H9 (cell line): ENCODE data around the gene STH. TPM values are rescaled to one million over a fixed set of nuclear protein-coding genes. Genes with fewer than 3 reads are reported as not detected.

ENCODE experiments used
- DNase-seq: peaks from one replicate; pipeline ENCODE4 v3.0.0-alpha.2; 2017
- H2AFZ ChIP-seq: one replicate; pipeline ENCODE4 v1.6.1; 2013; ENCODE audit warnings: mild to moderate bottlenecking, low read length, control low read depth, moderate library complexity
- H2AK5ac ChIP-seq: 2 replicates; pipeline ENCODE4 v1.6.1; 2013; ENCODE audit warnings: low read length, control low read depth, mixed read lengths; ENCODE audit not compliant: insufficient read length
- H2BK120ac ChIP-seq: one replicate; pipeline ENCODE4 v1.6.1; 2013; ENCODE audit warnings: low read depth, mild to moderate bottlenecking, low read length, control low read depth, inconsistent platforms; ENCODE audit not compliant: poor library complexity, severe bottlenecking
- H2BK12ac ChIP-seq: 2 replicates; pipeline ENCODE4 v1.6.1; 2013; ENCODE audit warnings: low read length, control low read depth, mixed read lengths, low read depth; ENCODE audit not compliant: insufficient read length
- H2BK15ac ChIP-seq: 2 replicates; pipeline ENCODE4 v1.6.1; 2013; ENCODE audit warnings: low read depth, low read length, control low read depth
- H2BK20ac ChIP-seq: one replicate; pipeline ENCODE4 v1.6.1; 2013; ENCODE audit warnings: low read depth, mild to moderate bottlenecking, low read length, control low read depth, inconsistent platforms; ENCODE audit not compliant: poor library complexity, severe bottlenecking
- H2BK5ac ChIP-seq: 2 replicates; pipeline ENCODE4 v1.6.1; 2013; ENCODE audit warnings: low read length, control low read depth, mixed read lengths; ENCODE audit not compliant: insufficient read length
- H3K14ac ChIP-seq: 2 replicates; pipeline ENCODE4 v1.6.1; 2013; ENCODE audit warnings: low read length, control low read depth; ENCODE audit not compliant: insufficient read depth
- H3K18ac ChIP-seq: 2 replicates; pipeline ENCODE4 v1.6.1; 2013; ENCODE audit warnings: low read depth, mild to moderate bottlenecking, mixed read lengths, low read length, control low read depth; ENCODE audit not compliant: insufficient read length
- H3K23ac ChIP-seq: 2 replicates; pipeline ENCODE4 v1.6.1; 2013; ENCODE audit warnings: low read length, control low read depth, mixed read lengths, low read depth; ENCODE audit not compliant: insufficient read length
- H3K23me2 ChIP-seq: 2 replicates; pipeline ENCODE4 v1.6.1; 2013; ENCODE audit warnings: low read depth, mild to moderate bottlenecking, mixed read lengths, low read length, control low read depth; ENCODE audit not compliant: insufficient read length, poor library complexity, severe bottlenecking
- H3K27ac ChIP-seq: 2 replicates; pipeline ENCODE4 v1.5.1; 2013; ENCODE audit warnings: low read length, control low read depth, mixed read lengths, low read depth; ENCODE audit not compliant: insufficient read length
- H3K27me3 ChIP-seq: 2 replicates; pipeline ENCODE4 v1.6.1; 2013; ENCODE audit warnings: low read length, control low read depth, inconsistent platforms; ENCODE audit not compliant: insufficient read depth
- H3K4ac ChIP-seq: 2 replicates; pipeline ENCODE4 v1.6.1; 2013; ENCODE audit warnings: low read depth, mild to moderate bottlenecking, control low read depth, inconsistent platforms, low read length, moderate library complexity
- H3K4me1 ChIP-seq: 2 replicates; pipeline ENCODE4 v1.6.1; 2013; ENCODE audit warnings: low read length, control low read depth, inconsistent platforms; ENCODE audit not compliant: insufficient read depth
- H3K4me2 ChIP-seq: 2 replicates; pipeline ENCODE4 v1.6.1; 2013; ENCODE audit warnings: low read length, control low read depth, mixed read lengths; ENCODE audit not compliant: insufficient read length, insufficient read depth
- H3K56ac ChIP-seq: 2 replicates; pipeline ENCODE4 v1.6.1; 2013; ENCODE audit warnings: low read depth, mild to moderate bottlenecking, mixed read lengths, low read length, control low read depth; ENCODE audit not compliant: insufficient read length
- H3K79me1 ChIP-seq: 2 replicates; pipeline ENCODE4 v1.6.1; 2013; ENCODE audit warnings: low read depth, mild to moderate bottlenecking, moderate library complexity, low read length, control low read depth, inconsistent platforms; ENCODE audit not compliant: insufficient read depth, poor library complexity, severe bottlenecking
- H3K79me2 ChIP-seq: 2 replicates; pipeline ENCODE4 v1.6.1; 2013; ENCODE audit warnings: low read length, control low read depth, inconsistent platforms; ENCODE audit not compliant: insufficient read depth
- H3K9ac ChIP-seq: 2 replicates; pipeline ENCODE4 v1.6.1; 2013; ENCODE audit warnings: low read length, control low read depth, mixed read lengths; ENCODE audit not compliant: insufficient read length; ENCODE audit errors: extremely low read depth
- H3K9me3 ChIP-seq: one replicate; pipeline ENCODE4 v1.6.1; 2013; ENCODE audit warnings: low read depth, low read length, inconsistent platforms; ENCODE audit not compliant: control insufficient read depth
- H3T11ph ChIP-seq: one replicate; pipeline ENCODE4 v1.6.1; 2013; ENCODE audit warnings: mild to moderate bottlenecking, low read length, control low read depth, inconsistent platforms
- H4K20me1 ChIP-seq: one replicate; pipeline ENCODE4 v1.6.1; 2013; ENCODE audit not compliant: control insufficient read depth, insufficient read length, insufficient read depth
- H4K5ac ChIP-seq: 2 replicates; pipeline ENCODE4 v1.6.1; 2013; ENCODE audit warnings: low read depth, mild to moderate bottlenecking, mixed read lengths, low read length, control low read depth; ENCODE audit not compliant: insufficient read length
- H4K8ac ChIP-seq: replicated peaks from 2 replicates; pipeline ENCODE4 v1.6.1; 2013; ENCODE audit warnings: low read length, control low read depth, mixed read lengths, low read depth; ENCODE audit not compliant: insufficient read length
- H4K91ac ChIP-seq: 2 replicates; pipeline ENCODE4 v1.6.1; 2013; ENCODE audit warnings: low read depth, mild to moderate bottlenecking, moderate library complexity, mixed read lengths, low read length, control low read depth; ENCODE audit not compliant: insufficient read length
- H3K27ac Mint-ChIP-seq, 3 experiments: 2 replicates in 2 of 3; 3 replicates in 1 of 3; pipeline ENCODE4 v1.8.0; 2020 to 2021; ENCODE audit warnings: mixed read lengths in 3 of 3, mild to moderate bottlenecking in 1 of 3, moderate library complexity in 1 of 3
- H3K27me3 Mint-ChIP-seq: 2 replicates; pipeline ENCODE4 v1.8.0; 2021; ENCODE audit warnings: low read depth, mild to moderate bottlenecking, moderate library complexity, mixed read lengths
- H3K36me3 Mint-ChIP-seq, 3 experiments: 2 replicates in 2 of 3; 3 replicates in 1 of 3; pipeline ENCODE4 v1.8.0; 2020 to 2021; ENCODE audit warnings: low read depth in 3 of 3, mixed read lengths in 3 of 3; ENCODE audit not compliant: insufficient read depth in 1 of 3
- H3K4me1 Mint-ChIP-seq, 2 experiments: 2 replicates each; pipeline ENCODE4 v1.8.0; 2020; ENCODE audit warnings: mixed read lengths in 2 of 2
- H3K4me3 Mint-ChIP-seq, 2 experiments: 2 replicates in 1 of 2; 3 replicates in 1 of 2; pipeline ENCODE4 v1.8.0; 2020 to 2021; ENCODE audit warnings: mild to moderate bottlenecking in 2 of 2, mixed read lengths in 2 of 2, moderate library complexity in 1 of 2
- H3K9me3 Mint-ChIP-seq, 2 experiments: 2 replicates in 1 of 2; 3 replicates in 1 of 2; pipeline ENCODE4 v1.8.0; 2020; ENCODE audit warnings: mild to moderate bottlenecking in 2 of 2, mixed read lengths in 2 of 2, moderate library complexity in 1 of 2
- WGBS: extraction: QIAGEN DNeasy Blood & Tissue Kit; methylation state at CpG from one replicate; pipeline ENCODE4 v1.1.7; 2013; ENCODE audit warnings: missing lambda C conversion rate, low lambda C conversion rate, mixed read lengths; ENCODE audit not compliant: insufficient read length; ENCODE audit errors: extremely low coverage; 5-methylcytosine and 5-hydroxymethylcytosine counted together
- total RNA-seq: library from RNA; stranded (reverse); gene quantifications from 2 replicates; pipeline ENCODE4 v1.2.1, GENCODE V29; 2021
- TF ChIP-seq, protein P1 (sequence below): fragments of 200-600 bp; sonication (generic); conservative IDR thresholded peaks from 3 replicates; pipeline ENCODE4 v1.8.0; 2021; ENCODE audit warnings: antibody characterized with exemption, mild to moderate bottlenecking

The STH gene
- total RNA-seq, 1 experiment from 2014 or later: not detected

- Histone ChIP-seq H3K23ac (no peak overlapping the region), H4K8ac (no peak overlapping the region), H2BK20ac (no peak overlapping the region), H3K4me2 (no peak overlapping the region), H3K9ac (no peak overlapping the region), H2BK15ac (no peak overlapping the region), H3K4me1 (no peaks in the 10 kb centered on the region), H3K23me2 (no peaks in the 10 kb centered on the region), H2BK12ac (no peak overlapping the region), H3K18ac (no peak overlapping the region), H3T11ph (no peak overlapping the region), H3K9me3 (no peaks in the 10 kb centered on the region), H3K4ac (no peak overlapping the region), H3K27ac (no peak overlapping the region), H4K20me1 (no peaks in the 10 kb centered on the region), H4K91ac (no peak overlapping the region), H2AK5ac (no peak overlapping the region), H3K79me2 (no peaks in the 10 kb centered on the region), H4K5ac (no peak overlapping the region), H3K56ac (no peak overlapping the region), H2AFZ (no peak overlapping the region), H2BK5ac (no peak overlapping the region), H3K14ac (no peak overlapping the region), H2BK120ac (no peak overlapping the region), H3K79me1 (no peaks in the 10 kb centered on the region), H3K27me3 (no peaks in the 10 kb centered on the region)
- Mint-ChIP-seq H3K9me3 (no peaks in the 10 kb centered on the region), H3K27me3 (peaks cover under 1% of the 10 kb centered on the region; the same call in 1 of the 2 replicates), H3K4me1 (peaks cover 21 to 25% of the 10 kb centered on the region in 2 experiments), H3K36me3 (peaks cover 45 to 93% (median 82%) of the 10 kb centered on the region in 3 experiments), H3K27ac (peak overlapping the region in 1 of 3 experiments; percentile 32; a peak in 1 of 7 replicates), H3K4me3 (no peak overlapping the region)
- DNase-seq: no peak
- no CpG with 5 or more reads among the region's 11 CpGs for WGBS
- TF ChIP-seq, protein P1, sequence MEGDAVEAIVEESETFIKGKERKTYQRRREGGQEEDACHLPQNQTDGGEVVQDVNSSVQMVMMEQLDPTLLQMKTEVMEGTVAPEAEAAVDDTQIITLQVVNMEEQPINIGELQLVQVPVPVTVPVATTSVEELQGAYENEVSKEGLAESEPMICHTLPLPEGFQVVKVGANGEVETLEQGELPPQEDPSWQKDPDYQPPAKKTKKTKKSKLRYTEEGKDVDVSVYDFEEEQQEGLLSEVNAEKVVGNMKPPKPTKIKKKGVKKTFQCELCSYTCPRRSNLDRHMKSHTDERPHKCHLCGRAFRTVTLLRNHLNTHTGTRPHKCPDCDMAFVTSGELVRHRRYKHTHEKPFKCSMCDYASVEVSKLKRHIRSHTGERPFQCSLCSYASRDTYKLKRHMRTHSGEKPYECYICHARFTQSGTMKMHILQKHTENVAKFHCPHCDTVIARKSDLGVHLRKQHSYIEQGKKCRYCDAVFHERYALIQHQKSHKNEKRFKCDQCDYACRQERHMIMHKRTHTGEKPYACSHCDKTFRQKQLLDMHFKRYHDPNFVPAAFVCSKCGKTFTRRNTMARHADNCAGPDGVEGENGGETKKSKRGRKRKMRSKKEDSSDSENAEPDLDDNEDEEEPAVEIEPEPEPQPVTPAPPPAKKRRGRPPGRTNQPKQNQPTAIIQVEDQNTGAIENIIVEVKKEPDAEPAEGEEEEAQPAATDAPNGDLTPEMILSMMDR: no peak
These were observed 33.9 kb downstream of the STH start for GRCh38 chr17:46032909-46033308.
